SU-DHL-6 (cell line): Measurements from ENCODE around the gene C1GALT1.

Source experiments
- EZH2phosphoT487 ChIP-seq: fragments of 200-600 bp; sonication (generic), shearing (Covaris generic); conservative IDR thresholded peaks from 2 replicates; pipeline ENCODE4 v1.6.1; 2018; ENCODE audit warnings: mild to moderate bottlenecking, antibody characterized with exemption, low read length, moderate library complexity, mixed read lengths
- TF ChIP-seq, protein P1 (sequence below): fragments of 200-600 bp; sonication (generic); IDR thresholded peaks from one replicate; pipeline ENCODE4 v1.5.1; 2017; ENCODE audit warnings: antibody characterized with exemption, mild to moderate bottlenecking, low read length, moderate library complexity; ENCODE audit not compliant: insufficient read depth, poor library complexity, severe bottlenecking

DNA sequence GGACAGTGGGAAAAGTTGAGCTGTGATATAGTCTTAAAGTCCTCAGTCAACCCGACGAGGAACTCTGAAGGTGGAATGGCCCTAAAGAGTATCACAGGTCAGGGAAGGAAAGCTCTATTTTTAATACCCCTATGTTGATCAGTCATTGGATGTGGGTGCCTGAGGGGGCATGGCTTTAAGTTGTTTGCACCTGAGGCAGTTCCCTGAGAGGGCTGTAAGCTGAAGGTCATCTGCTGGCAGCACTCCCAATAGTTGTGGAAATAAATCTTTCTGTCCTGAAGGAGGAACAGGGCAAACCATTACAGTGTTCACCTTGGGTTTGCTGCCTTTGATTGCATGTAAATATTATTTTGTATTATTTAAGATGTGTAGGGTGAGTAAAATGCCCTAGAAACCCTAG is 17.8 kb upstream of the C1GALT1 start:
- TF ChIP-seq, protein P1, sequence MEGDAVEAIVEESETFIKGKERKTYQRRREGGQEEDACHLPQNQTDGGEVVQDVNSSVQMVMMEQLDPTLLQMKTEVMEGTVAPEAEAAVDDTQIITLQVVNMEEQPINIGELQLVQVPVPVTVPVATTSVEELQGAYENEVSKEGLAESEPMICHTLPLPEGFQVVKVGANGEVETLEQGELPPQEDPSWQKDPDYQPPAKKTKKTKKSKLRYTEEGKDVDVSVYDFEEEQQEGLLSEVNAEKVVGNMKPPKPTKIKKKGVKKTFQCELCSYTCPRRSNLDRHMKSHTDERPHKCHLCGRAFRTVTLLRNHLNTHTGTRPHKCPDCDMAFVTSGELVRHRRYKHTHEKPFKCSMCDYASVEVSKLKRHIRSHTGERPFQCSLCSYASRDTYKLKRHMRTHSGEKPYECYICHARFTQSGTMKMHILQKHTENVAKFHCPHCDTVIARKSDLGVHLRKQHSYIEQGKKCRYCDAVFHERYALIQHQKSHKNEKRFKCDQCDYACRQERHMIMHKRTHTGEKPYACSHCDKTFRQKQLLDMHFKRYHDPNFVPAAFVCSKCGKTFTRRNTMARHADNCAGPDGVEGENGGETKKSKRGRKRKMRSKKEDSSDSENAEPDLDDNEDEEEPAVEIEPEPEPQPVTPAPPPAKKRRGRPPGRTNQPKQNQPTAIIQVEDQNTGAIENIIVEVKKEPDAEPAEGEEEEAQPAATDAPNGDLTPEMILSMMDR: no peak
- no peak for TF ChIP-seq EZH2phosphoT487
